Measurements from ENCODE around the gene LCLAT1.

- TF ChIP-seq, protein P1, sequence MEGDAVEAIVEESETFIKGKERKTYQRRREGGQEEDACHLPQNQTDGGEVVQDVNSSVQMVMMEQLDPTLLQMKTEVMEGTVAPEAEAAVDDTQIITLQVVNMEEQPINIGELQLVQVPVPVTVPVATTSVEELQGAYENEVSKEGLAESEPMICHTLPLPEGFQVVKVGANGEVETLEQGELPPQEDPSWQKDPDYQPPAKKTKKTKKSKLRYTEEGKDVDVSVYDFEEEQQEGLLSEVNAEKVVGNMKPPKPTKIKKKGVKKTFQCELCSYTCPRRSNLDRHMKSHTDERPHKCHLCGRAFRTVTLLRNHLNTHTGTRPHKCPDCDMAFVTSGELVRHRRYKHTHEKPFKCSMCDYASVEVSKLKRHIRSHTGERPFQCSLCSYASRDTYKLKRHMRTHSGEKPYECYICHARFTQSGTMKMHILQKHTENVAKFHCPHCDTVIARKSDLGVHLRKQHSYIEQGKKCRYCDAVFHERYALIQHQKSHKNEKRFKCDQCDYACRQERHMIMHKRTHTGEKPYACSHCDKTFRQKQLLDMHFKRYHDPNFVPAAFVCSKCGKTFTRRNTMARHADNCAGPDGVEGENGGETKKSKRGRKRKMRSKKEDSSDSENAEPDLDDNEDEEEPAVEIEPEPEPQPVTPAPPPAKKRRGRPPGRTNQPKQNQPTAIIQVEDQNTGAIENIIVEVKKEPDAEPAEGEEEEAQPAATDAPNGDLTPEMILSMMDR (conservative IDR thresholded peaks at IDR 0.05) = no peak
- no peak for TF ChIP-seq ZFX (IDR thresholded peaks at IDR 0.05)
Measured at GRCh38 chr2:30628341-30628740, 181.3 kb downstream of the LCLAT1 start.
